ENCODE measurements around the gene TLR10. TPM values are rescaled to one million over a fixed set of nuclear protein-coding genes. Genes with fewer than 3 reads are reported as not detected.

TLR10 gene, protein sequence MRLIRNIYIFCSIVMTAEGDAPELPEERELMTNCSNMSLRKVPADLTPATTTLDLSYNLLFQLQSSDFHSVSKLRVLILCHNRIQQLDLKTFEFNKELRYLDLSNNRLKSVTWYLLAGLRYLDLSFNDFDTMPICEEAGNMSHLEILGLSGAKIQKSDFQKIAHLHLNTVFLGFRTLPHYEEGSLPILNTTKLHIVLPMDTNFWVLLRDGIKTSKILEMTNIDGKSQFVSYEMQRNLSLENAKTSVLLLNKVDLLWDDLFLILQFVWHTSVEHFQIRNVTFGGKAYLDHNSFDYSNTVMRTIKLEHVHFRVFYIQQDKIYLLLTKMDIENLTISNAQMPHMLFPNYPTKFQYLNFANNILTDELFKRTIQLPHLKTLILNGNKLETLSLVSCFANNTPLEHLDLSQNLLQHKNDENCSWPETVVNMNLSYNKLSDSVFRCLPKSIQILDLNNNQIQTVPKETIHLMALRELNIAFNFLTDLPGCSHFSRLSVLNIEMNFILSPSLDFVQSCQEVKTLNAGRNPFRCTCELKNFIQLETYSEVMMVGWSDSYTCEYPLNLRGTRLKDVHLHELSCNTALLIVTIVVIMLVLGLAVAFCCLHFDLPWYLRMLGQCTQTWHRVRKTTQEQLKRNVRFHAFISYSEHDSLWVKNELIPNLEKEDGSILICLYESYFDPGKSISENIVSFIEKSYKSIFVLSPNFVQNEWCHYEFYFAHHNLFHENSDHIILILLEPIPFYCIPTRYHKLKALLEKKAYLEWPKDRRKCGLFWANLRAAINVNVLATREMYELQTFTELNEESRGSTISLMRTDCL
- polyA plus RNA-seq (2013, experiment 1 of 2), result not detected
- polyA plus RNA-seq (2013, experiment 2 of 2), result not detected

DNA sequence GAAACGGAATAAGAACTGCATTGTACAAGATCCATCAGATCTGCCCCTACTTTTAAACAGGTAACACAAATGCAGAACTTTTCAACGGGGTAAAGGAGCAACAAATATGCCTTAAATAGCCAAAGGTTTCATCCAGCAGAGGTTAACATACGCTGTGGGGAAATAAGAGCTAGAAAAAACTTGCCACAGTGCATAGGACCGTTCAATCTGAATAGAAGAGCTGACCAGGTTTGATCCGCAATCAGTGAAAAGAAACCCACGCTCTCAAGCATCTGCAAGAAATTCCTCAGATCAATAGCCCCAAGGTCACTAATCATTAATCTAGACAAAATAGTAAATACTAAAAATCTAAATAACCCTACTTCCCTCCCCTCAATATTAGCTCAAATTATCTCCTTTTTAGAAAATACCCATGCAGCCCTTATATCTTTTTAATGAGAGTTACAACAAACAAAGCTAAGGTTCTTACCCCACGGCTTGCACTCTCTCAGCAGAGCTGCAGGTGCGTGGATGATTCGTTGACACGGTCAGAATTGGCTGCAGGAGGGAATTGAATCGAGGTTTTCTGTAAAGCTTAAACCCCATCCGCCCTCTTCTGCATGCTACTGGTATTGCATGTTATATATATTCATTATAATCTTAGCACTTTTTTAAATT, at the start of gene TLR10:
TSS of gene TLR10 (minus strand) at position 539 of the 657 bp plus-strand sequence. CDS start 7,400 bp downstream, outside the sequence.
- Histone ChIP-seq H3K36me3 (replicated peaks in 1 of 2; ENCODE audit: control insufficient read depth in 2 of 2, insufficient read depth in 2 of 2, low read length in 2 of 2) (no peaks in the 10 kb centered on the region), H3K4ac (ENCODE audit: low read length) (no peak within 1 kb of the TSS), H3K27ac (replicated peaks; ENCODE audit: low read length) (no peak within 1 kb of the TSS), H3K4me3 (ENCODE audit: low read length in 2 of 2) (no peak within 1 kb of the TSS), H3K4me1 (ENCODE audit: control insufficient read depth in 2 of 2, insufficient read depth in 1 of 2, low read depth in 1 of 2, low read length in 2 of 2) (no peaks in the 10 kb centered on the region), H3K9ac (ENCODE audit: low read depth, low read length, poor library complexity) (no peak within 1 kb of the TSS), H3K9me3 (replicated peaks in 1 of 2; ENCODE audit: control insufficient read depth in 2 of 2, insufficient read depth in 1 of 2, low read depth in 1 of 2, low read length in 2 of 2) (no peaks in the 10 kb centered on the region), H3K18ac (ENCODE audit: low read length) (no peak within 1 kb of the TSS), H2BK12ac (ENCODE audit: low read length) (no peak within 1 kb of the TSS), H3K14ac (ENCODE audit: low read length) (no peak within 1 kb of the TSS), H2AFZ (ENCODE audit: low read length) (no peak within 1 kb of the TSS), H2BK5ac (ENCODE audit: low read length) (no peak within 1 kb of the TSS), H3K4me2 (ENCODE audit: insufficient read depth, low read length, poor library complexity, severe bottlenecking) (no peak within 1 kb of the TSS), H2AK5ac (ENCODE audit: low read depth, low read length) (no peak within 1 kb of the TSS), H3K27me3 (ENCODE audit: control insufficient read depth in 3 of 3, insufficient read depth in 3 of 3, low read depth in 1 of 3, low read length in 3 of 3) (peaks cover 0 to 10% (median 0%) of the 10 kb centered on the region in 3 experiments), H3K79me1 (ENCODE audit: low read depth, low read length) (no peaks in the 10 kb centered on the region), H4K91ac (ENCODE audit: low read depth, low read length, poor library complexity) (no peak within 1 kb of the TSS), H2BK15ac (ENCODE audit: low read length) (no peak within 1 kb of the TSS), H4K8ac (ENCODE audit: low read depth, low read length) (no peak within 1 kb of the TSS), H2BK120ac (ENCODE audit: low read depth, low read length) (no peak within 1 kb of the TSS), H3K23ac (ENCODE audit: low read depth, low read length, poor library complexity) (no peak within 1 kb of the TSS)
- no CpG with 5 or more reads among the region's 12 CpGs for WGBS, 2 donors (ENCODE audit: extremely low coverage in 2 of 2, insufficient read length in 2 of 2, insufficient replicate concordance in 1 of 2)
- peak; percentile 37 for DNase-seq (ENCODE audit: low spot score)

DNA sequence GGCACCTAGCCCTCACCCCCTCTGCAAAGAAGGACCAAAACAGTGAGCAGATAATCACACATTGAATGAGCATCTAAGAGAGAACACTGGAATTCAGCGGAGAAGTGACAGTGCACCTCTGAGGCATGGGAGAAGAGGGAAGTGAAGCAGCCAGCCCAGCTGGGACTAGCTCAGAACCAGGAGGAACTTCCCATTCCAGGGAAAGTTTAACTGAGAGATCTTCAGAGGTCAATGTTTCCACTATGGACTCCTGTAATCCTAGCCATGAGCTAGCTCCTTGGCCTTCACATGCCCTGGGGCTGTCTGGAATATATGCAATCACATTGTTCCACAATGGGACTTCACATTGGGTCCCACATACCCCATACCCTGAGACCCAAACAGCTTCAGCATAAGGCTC, 49.4 kb upstream of the TLR10 start:
- no CpG with 5 or more reads among the region's 1 CpG for WGBS, 2 donors (ENCODE audit: extremely low coverage in 2 of 2, insufficient read length in 2 of 2, insufficient replicate concordance in 1 of 2)
- no peak overlapping the region for H2BK12ac ChIP-seq (ENCODE audit: low read length)
- no peak overlapping the region for H3K4me2 ChIP-seq (ENCODE audit: insufficient read depth, low read length, poor library complexity, severe bottlenecking)
- no peak overlapping the region for H4K91ac ChIP-seq (ENCODE audit: low read depth, low read length, poor library complexity)
- no peaks in the 10 kb centered on the region for H3K4me1 ChIP-seq (ENCODE audit: control insufficient read depth in 2 of 2, insufficient read depth in 1 of 2, low read depth in 1 of 2, low read length in 2 of 2)
- no peaks in the 10 kb centered on the region for H3K36me3 ChIP-seq (replicated peaks in 1 of 2; ENCODE audit: control insufficient read depth in 2 of 2, insufficient read depth in 2 of 2, low read length in 2 of 2)
- H3K9ac ChIP-seq (ENCODE audit: low read depth, low read length, poor library complexity), result no peak overlapping the region
- no peak overlapping the region for H2BK120ac ChIP-seq (ENCODE audit: low read depth, low read length)
- H3K27me3 ChIP-seq (ENCODE audit: control insufficient read depth in 3 of 3, insufficient read depth in 3 of 3, low read depth in 1 of 3, low read length in 3 of 3), result no peaks in the 10 kb centered on the region
- no peak overlapping the region for H3K14ac ChIP-seq (ENCODE audit: low read length)
- no peak overlapping the region for H4K8ac ChIP-seq (ENCODE audit: low read depth, low read length)
- no peak overlapping the region for H3K18ac ChIP-seq (ENCODE audit: low read length)
- H3K4ac ChIP-seq (ENCODE audit: low read length), result no peak overlapping the region
- H3K23ac ChIP-seq (ENCODE audit: low read depth, low read length, poor library complexity), result no peak overlapping the region
- H3K27ac ChIP-seq (replicated peaks; ENCODE audit: low read length), result no peak overlapping the region
- no peak overlapping the region for H2BK5ac ChIP-seq (ENCODE audit: low read length)
- H3K4me3 ChIP-seq (ENCODE audit: low read length in 2 of 2), result no peak overlapping the region
- no peaks in the 10 kb centered on the region for H3K79me1 ChIP-seq (ENCODE audit: low read depth, low read length)
- H3K9me3 ChIP-seq (replicated peaks in 1 of 2; ENCODE audit: control insufficient read depth in 2 of 2, insufficient read depth in 1 of 2, low read depth in 1 of 2, low read length in 2 of 2), result no peaks in the 10 kb centered on the region
- H2AFZ ChIP-seq (ENCODE audit: low read length), result no peak overlapping the region
- no peak for DNase-seq (ENCODE audit: low spot score)
- H2BK15ac ChIP-seq (ENCODE audit: low read length), result no peak overlapping the region
- H2AK5ac ChIP-seq (ENCODE audit: low read depth, low read length), result no peak overlapping the region

DNA sequence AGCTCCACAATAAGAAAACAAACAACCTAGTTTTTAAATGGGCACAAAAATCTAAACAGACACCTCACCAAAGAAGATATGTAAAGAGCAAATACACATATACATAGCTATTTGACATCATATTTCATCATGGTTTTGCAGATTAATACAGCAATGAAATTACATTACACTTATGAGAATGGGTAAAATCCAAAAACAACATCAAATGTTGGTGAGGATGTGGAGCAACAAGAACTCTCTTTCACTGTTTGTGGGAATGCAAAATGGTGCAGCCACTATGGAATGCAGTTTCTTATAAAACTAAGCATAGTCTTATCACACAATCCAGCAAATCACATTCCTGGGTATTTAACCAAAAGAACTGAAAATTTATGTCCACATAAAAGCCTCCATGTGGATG, 48.9 kb upstream of the TLR10 start:
- H2BK15ac ChIP-seq (ENCODE audit: low read length), result no peak overlapping the region
- no peak overlapping the region for H3K4me3 ChIP-seq (ENCODE audit: low read length in 2 of 2)
- no peak overlapping the region for H4K8ac ChIP-seq (ENCODE audit: low read depth, low read length)
- H3K4me1 ChIP-seq (ENCODE audit: control insufficient read depth in 2 of 2, insufficient read depth in 1 of 2, low read depth in 1 of 2, low read length in 2 of 2), result no peaks in the 10 kb centered on the region
- H2BK12ac ChIP-seq (ENCODE audit: low read length), result no peak overlapping the region
- no peaks in the 10 kb centered on the region for H3K9me3 ChIP-seq (replicated peaks in 1 of 2; ENCODE audit: control insufficient read depth in 2 of 2, insufficient read depth in 1 of 2, low read depth in 1 of 2, low read length in 2 of 2)
- H3K79me1 ChIP-seq (ENCODE audit: low read depth, low read length), result no peaks in the 10 kb centered on the region
- H2BK5ac ChIP-seq (ENCODE audit: low read length), result no peak overlapping the region
- H3K36me3 ChIP-seq (replicated peaks in 1 of 2; ENCODE audit: control insufficient read depth in 2 of 2, insufficient read depth in 2 of 2, low read length in 2 of 2), result no peaks in the 10 kb centered on the region
- no peak overlapping the region for H3K4ac ChIP-seq (ENCODE audit: low read length)
- no peak overlapping the region for H3K27ac ChIP-seq (replicated peaks; ENCODE audit: low read length)
- H3K18ac ChIP-seq (ENCODE audit: low read length), result no peak overlapping the region
- H3K23ac ChIP-seq (ENCODE audit: low read depth, low read length, poor library complexity), result no peak overlapping the region
- H2AK5ac ChIP-seq (ENCODE audit: low read depth, low read length), result no peak overlapping the region
- H3K27me3 ChIP-seq (ENCODE audit: control insufficient read depth in 3 of 3, insufficient read depth in 3 of 3, low read depth in 1 of 3, low read length in 3 of 3), result no peaks in the 10 kb centered on the region
- no peak for DNase-seq (ENCODE audit: low spot score)
- no peak overlapping the region for H4K91ac ChIP-seq (ENCODE audit: low read depth, low read length, poor library complexity)
- no peak overlapping the region for H3K9ac ChIP-seq (ENCODE audit: low read depth, low read length, poor library complexity)
- no peak overlapping the region for H2BK120ac ChIP-seq (ENCODE audit: low read depth, low read length)
- H3K4me2 ChIP-seq (ENCODE audit: insufficient read depth, low read length, poor library complexity, severe bottlenecking), result no peak overlapping the region
- no peak overlapping the region for H2AFZ ChIP-seq (ENCODE audit: low read length)
- H3K14ac ChIP-seq (ENCODE audit: low read length), result no peak overlapping the region

DNA sequence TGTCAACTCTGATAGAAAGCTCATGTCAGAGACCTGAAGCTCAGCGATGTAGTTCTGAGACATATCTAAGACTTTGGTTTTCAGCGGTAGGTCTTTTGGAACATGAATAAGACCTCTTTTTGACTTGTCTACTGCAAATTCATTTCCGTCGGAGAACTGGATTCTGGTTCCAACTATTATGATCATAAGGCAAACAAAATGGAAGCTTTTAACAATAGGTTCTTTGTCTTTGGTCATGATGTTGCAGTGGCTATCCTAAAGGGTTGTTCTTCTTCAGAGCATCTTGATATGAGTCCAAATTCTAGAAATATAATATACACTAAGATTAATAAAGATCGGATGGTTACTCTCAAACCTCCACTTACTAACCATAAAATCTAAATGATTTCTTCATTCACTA, 46.4 kb upstream of the TLR10 start:
- Histone ChIP-seq H3K4me2 (ENCODE audit: insufficient read depth, low read length, poor library complexity, severe bottlenecking) (no peak overlapping the region), H3K9me3 (replicated peaks in 1 of 2; ENCODE audit: control insufficient read depth in 2 of 2, insufficient read depth in 1 of 2, low read depth in 1 of 2, low read length in 2 of 2) (no peaks in the 10 kb centered on the region), H3K79me1 (ENCODE audit: low read depth, low read length) (no peaks in the 10 kb centered on the region)

More for the DNA sequence above, 46.4 kb upstream of the TLR10 start:
- no peak for DNase-seq (ENCODE audit: low spot score)
- H2BK15ac ChIP-seq (ENCODE audit: low read length), result no peak overlapping the region
- no peak overlapping the region for H3K9ac ChIP-seq (ENCODE audit: low read depth, low read length, poor library complexity)
- no peak overlapping the region for H4K91ac ChIP-seq (ENCODE audit: low read depth, low read length, poor library complexity)
- no peak overlapping the region for H3K4ac ChIP-seq (ENCODE audit: low read length)
- H3K4me3 ChIP-seq (ENCODE audit: low read length in 2 of 2), result no peak overlapping the region
- H3K4me1 ChIP-seq (ENCODE audit: control insufficient read depth in 2 of 2, insufficient read depth in 1 of 2, low read depth in 1 of 2, low read length in 2 of 2), result no peaks in the 10 kb centered on the region
- no peak overlapping the region for H3K23ac ChIP-seq (ENCODE audit: low read depth, low read length, poor library complexity)
- no peaks in the 10 kb centered on the region for H3K36me3 ChIP-seq (replicated peaks in 1 of 2; ENCODE audit: control insufficient read depth in 2 of 2, insufficient read depth in 2 of 2, low read length in 2 of 2)
- no peak overlapping the region for H3K14ac ChIP-seq (ENCODE audit: low read length)
- no CpG with 5 or more reads among the region's 5 CpGs for WGBS, 2 donors (ENCODE audit: extremely low coverage in 2 of 2, insufficient read length in 2 of 2, insufficient replicate concordance in 1 of 2)
- H2BK120ac ChIP-seq (ENCODE audit: low read depth, low read length), result no peak overlapping the region
- H2AK5ac ChIP-seq (ENCODE audit: low read depth, low read length), result no peak overlapping the region
- H2AFZ ChIP-seq (ENCODE audit: low read length), result no peak overlapping the region
- no peak overlapping the region for H3K27ac ChIP-seq (replicated peaks; ENCODE audit: low read length)
- no peaks in the 10 kb centered on the region for H3K27me3 ChIP-seq (ENCODE audit: control insufficient read depth in 3 of 3, insufficient read depth in 3 of 3, low read depth in 1 of 3, low read length in 3 of 3)
- no peak overlapping the region for H4K8ac ChIP-seq (ENCODE audit: low read depth, low read length)
- H3K18ac ChIP-seq (ENCODE audit: low read length), result no peak overlapping the region
- no peak overlapping the region for H2BK12ac ChIP-seq (ENCODE audit: low read length)
- H2BK5ac ChIP-seq (ENCODE audit: low read length), result no peak overlapping the region

Data from neuronal stem cell (in vitro differentiated cells).